Measurements from ENCODE around the gene DCLK1.

The DCLK1 gene

GRCh38 chr13:36061621-36062020 lies 69.6 kb downstream of the DCLK1 start:
- no peak overlapping the region for H3K27ac ChIP-seq (ENCODE audit: low read length)
- no peaks in the 10 kb centered on the region for H3K27me3 ChIP-seq (ENCODE audit: control insufficient read depth, insufficient read depth, low read length)
- no peaks in the 10 kb centered on the region for H3K4me1 ChIP-seq (ENCODE audit: control insufficient read depth, low read depth, low read length)
- H3K36me3 ChIP-seq (ENCODE audit: control insufficient read depth, low read depth, low read length) = no peaks in the 10 kb centered on the region
- H3K9ac ChIP-seq (ENCODE audit: low read length) = no peak overlapping the region
- no peaks in the 10 kb centered on the region for H3K9me3 ChIP-seq (ENCODE audit: control insufficient read depth, low read depth, low read length)
- no peak overlapping the region for H3K4me3 ChIP-seq (ENCODE audit: low read length)

GRCh38 chr13:36061054-36061453 lies 70.1 kb downstream of the DCLK1 start:
- no peak overlapping the region for H3K4me3 ChIP-seq (ENCODE audit: low read length)
- no peak overlapping the region for H3K27ac ChIP-seq (ENCODE audit: low read length)
- H3K4me1 ChIP-seq (ENCODE audit: control insufficient read depth, low read depth, low read length) = no peaks in the 10 kb centered on the region
- no peaks in the 10 kb centered on the region for H3K9me3 ChIP-seq (ENCODE audit: control insufficient read depth, low read depth, low read length)
- no peaks in the 10 kb centered on the region for H3K36me3 ChIP-seq (ENCODE audit: control insufficient read depth, low read depth, low read length)
- H3K9ac ChIP-seq (ENCODE audit: low read length) = no peak overlapping the region
- H3K27me3 ChIP-seq (ENCODE audit: control insufficient read depth, insufficient read depth, low read length) = no peaks in the 10 kb centered on the region

- Histone ChIP-seq H3K4me1 (ENCODE audit: control insufficient read depth, low read depth, low read length) (no peaks in the 10 kb centered on the region), H3K36me3 (ENCODE audit: control insufficient read depth, low read depth, low read length) (no peaks in the 10 kb centered on the region), H3K9me3 (ENCODE audit: control insufficient read depth, low read depth, low read length) (no peaks in the 10 kb centered on the region), H3K27me3 (ENCODE audit: control insufficient read depth, insufficient read depth, low read length) (no peaks in the 10 kb centered on the region), H3K4me3 (ENCODE audit: low read length) (no peak overlapping the region), H3K9ac (ENCODE audit: low read length) (no peak overlapping the region), H3K27ac (ENCODE audit: low read length) (no peak overlapping the region)
Measured at GRCh38 chr13:36059321-36059720, 71.9 kb downstream of the DCLK1 start.

GRCh38 chr13:36058116-36058515 lies 73.1 kb downstream of the DCLK1 start:
- H3K4me3 ChIP-seq (ENCODE audit: low read length) = no peak overlapping the region
- H3K27ac ChIP-seq (ENCODE audit: low read length) = no peak overlapping the region

GRCh38 chr13:36057547-36057946 lies 73.6 kb downstream of the DCLK1 start:
- Histone ChIP-seq H3K4me3 (ENCODE audit: low read length) (no peak overlapping the region), H3K4me1 (ENCODE audit: control insufficient read depth, low read depth, low read length) (peaks cover 7% of the 10 kb centered on the region), H3K9me3 (ENCODE audit: control insufficient read depth, low read depth, low read length) (no peaks in the 10 kb centered on the region), H3K9ac (ENCODE audit: low read length) (no peak overlapping the region), H3K27me3 (ENCODE audit: control insufficient read depth, insufficient read depth, low read length) (no peaks in the 10 kb centered on the region), H3K27ac (ENCODE audit: low read length) (no peak overlapping the region), H3K36me3 (ENCODE audit: control insufficient read depth, low read depth, low read length) (no peaks in the 10 kb centered on the region)

More at GRCh38 chr13:36058116-36058515, 73.1 kb downstream of the DCLK1 start:
- no peak overlapping the region for H3K9ac ChIP-seq (ENCODE audit: low read length)
- H3K4me1 ChIP-seq (ENCODE audit: control insufficient read depth, low read depth, low read length) = peaks cover 7% of the 10 kb centered on the region
- no peaks in the 10 kb centered on the region for H3K27me3 ChIP-seq (ENCODE audit: control insufficient read depth, insufficient read depth, low read length)
- H3K9me3 ChIP-seq (ENCODE audit: control insufficient read depth, low read depth, low read length) = no peaks in the 10 kb centered on the region
- H3K36me3 ChIP-seq (ENCODE audit: control insufficient read depth, low read depth, low read length) = no peaks in the 10 kb centered on the region

GRCh38 chr13:36057041-36057440 lies 74.1 kb downstream of the DCLK1 start:
- Histone ChIP-seq H3K9ac (ENCODE audit: low read length) (no peak overlapping the region), H3K36me3 (ENCODE audit: control insufficient read depth, low read depth, low read length) (no peaks in the 10 kb centered on the region), H3K9me3 (ENCODE audit: control insufficient read depth, low read depth, low read length) (no peaks in the 10 kb centered on the region), H3K4me3 (ENCODE audit: low read length) (no peak overlapping the region), H3K27me3 (ENCODE audit: control insufficient read depth, insufficient read depth, low read length) (no peaks in the 10 kb centered on the region), H3K4me1 (ENCODE audit: control insufficient read depth, low read depth, low read length) (peaks cover 7% of the 10 kb centered on the region), H3K27ac (ENCODE audit: low read length) (no peak overlapping the region)

- no peaks in the 10 kb centered on the region for H3K27me3 ChIP-seq (ENCODE audit: control insufficient read depth, insufficient read depth, low read length)
- H3K9ac ChIP-seq (ENCODE audit: low read length) = no peak overlapping the region
- no peaks in the 10 kb centered on the region for H3K36me3 ChIP-seq (ENCODE audit: control insufficient read depth, low read depth, low read length)
Measured at GRCh38 chr13:36055366-36055765, 75.8 kb downstream of the DCLK1 start.

GRCh38 chr13:36054041-36054440 lies 77.1 kb downstream of the DCLK1 start:
- no peaks in the 10 kb centered on the region for H3K27me3 ChIP-seq (ENCODE audit: control insufficient read depth, insufficient read depth, low read length)
- no peaks in the 10 kb centered on the region for H3K9me3 ChIP-seq (ENCODE audit: control insufficient read depth, low read depth, low read length)
- H3K4me3 ChIP-seq (ENCODE audit: low read length) = no peak overlapping the region
- H3K9ac ChIP-seq (ENCODE audit: low read length) = no peak overlapping the region
- H3K27ac ChIP-seq (ENCODE audit: low read length) = no peak overlapping the region
- peaks cover 7% of the 10 kb centered on the region for H3K4me1 ChIP-seq (ENCODE audit: control insufficient read depth, low read depth, low read length)
- no peaks in the 10 kb centered on the region for H3K36me3 ChIP-seq (ENCODE audit: control insufficient read depth, low read depth, low read length)

More at GRCh38 chr13:36055366-36055765, 75.8 kb downstream of the DCLK1 start:
- Histone ChIP-seq H3K9me3 (ENCODE audit: control insufficient read depth, low read depth, low read length) (no peaks in the 10 kb centered on the region), H3K27ac (ENCODE audit: low read length) (no peak overlapping the region), H3K4me1 (ENCODE audit: control insufficient read depth, low read depth, low read length) (peaks cover 7% of the 10 kb centered on the region), H3K4me3 (ENCODE audit: low read length) (no peak overlapping the region)

- Histone ChIP-seq H3K9ac (ENCODE audit: low read length) (no peak overlapping the region), H3K9me3 (ENCODE audit: control insufficient read depth, low read depth, low read length) (no peaks in the 10 kb centered on the region), H3K36me3 (ENCODE audit: control insufficient read depth, low read depth, low read length) (no peaks in the 10 kb centered on the region), H3K27ac (ENCODE audit: low read length) (no peak overlapping the region), H3K4me1 (ENCODE audit: control insufficient read depth, low read depth, low read length) (peaks cover 7% of the 10 kb centered on the region), H3K4me3 (ENCODE audit: low read length) (no peak overlapping the region), H3K27me3 (ENCODE audit: control insufficient read depth, insufficient read depth, low read length) (no peaks in the 10 kb centered on the region)
Measured at GRCh38 chr13:36051082-36051481, 80.1 kb downstream of the DCLK1 start.

GRCh38 chr13:36046672-36047071 lies 84.5 kb downstream of the DCLK1 start:
- no peaks in the 10 kb centered on the region for H3K27me3 ChIP-seq (ENCODE audit: control insufficient read depth, insufficient read depth, low read length)
- no peak overlapping the region for H3K9ac ChIP-seq (ENCODE audit: low read length)
- no peak overlapping the region for H3K4me3 ChIP-seq (ENCODE audit: low read length)
- H3K4me1 ChIP-seq (ENCODE audit: control insufficient read depth, low read depth, low read length) = no peaks in the 10 kb centered on the region
- H3K27ac ChIP-seq (ENCODE audit: low read length) = no peak overlapping the region
- H3K36me3 ChIP-seq (ENCODE audit: control insufficient read depth, low read depth, low read length) = no peaks in the 10 kb centered on the region
- no peaks in the 10 kb centered on the region for H3K9me3 ChIP-seq (ENCODE audit: control insufficient read depth, low read depth, low read length)

GRCh38 chr13:36038785-36039555 lies 92.2 kb downstream of the DCLK1 start:
- Histone ChIP-seq H3K4me3 (ENCODE audit: low read length) (no peak overlapping the region), H3K36me3 (ENCODE audit: control insufficient read depth, low read depth, low read length) (no peaks in the 10 kb centered on the region), H3K9me3 (ENCODE audit: control insufficient read depth, low read depth, low read length) (no peaks in the 10 kb centered on the region), H3K27ac (ENCODE audit: low read length) (no peak overlapping the region), H3K9ac (ENCODE audit: low read length) (no peak overlapping the region), H3K4me1 (ENCODE audit: control insufficient read depth, low read depth, low read length) (no peaks in the 10 kb centered on the region), H3K27me3 (ENCODE audit: control insufficient read depth, insufficient read depth, low read length) (no peaks in the 10 kb centered on the region)

GRCh38 chr13:36033035-36033434 lies 98.1 kb downstream of the DCLK1 start:
- H3K9me3 ChIP-seq (ENCODE audit: control insufficient read depth, low read depth, low read length) = no peaks in the 10 kb centered on the region
- no peak overlapping the region for H3K9ac ChIP-seq (ENCODE audit: low read length)
- no peaks in the 10 kb centered on the region for H3K4me1 ChIP-seq (ENCODE audit: control insufficient read depth, low read depth, low read length)
- H3K27me3 ChIP-seq (ENCODE audit: control insufficient read depth, insufficient read depth, low read length) = no peaks in the 10 kb centered on the region
- no peak overlapping the region for H3K27ac ChIP-seq (ENCODE audit: low read length)
- H3K36me3 ChIP-seq (ENCODE audit: control insufficient read depth, low read depth, low read length) = no peaks in the 10 kb centered on the region
- no peak overlapping the region for H3K4me3 ChIP-seq (ENCODE audit: low read length)
